AG08395 (cell line): ENCODE measurements around the gene SH3PXD2A.
A peak's percentile ranks its signal among the peaks of the same experiment; 100 is the strongest.
"Not testable (repeated sequence)": the region's sequence is repeated elsewhere in the genome, so short reads cannot be mapped to it uniquely, and the experiment has no call there.

ENCODE experiments used
- DNase-seq: peaks from one replicate; pipeline ENCODE4 v3.0.0; 2012; ENCODE audit warnings: mixed read lengths, low spot score

SH3PXD2A gene

GRCh38 chr10:103620352-103620740 lies 235.0 kb downstream of the SH3PXD2A start:
- no peak for DNase-seq

GRCh38 chr10:103619424-103620351 lies 235.7 kb downstream of the SH3PXD2A start:
- no peak for DNase-seq

GRCh38 chr10:103618575-103619423 lies 236.6 kb downstream of the SH3PXD2A start:
- DNase-seq = peak; percentile 77

- no peak for DNase-seq
Measured at GRCh38 chr10:103617602-103618385, 237.6 kb downstream of the SH3PXD2A start.

DNA sequence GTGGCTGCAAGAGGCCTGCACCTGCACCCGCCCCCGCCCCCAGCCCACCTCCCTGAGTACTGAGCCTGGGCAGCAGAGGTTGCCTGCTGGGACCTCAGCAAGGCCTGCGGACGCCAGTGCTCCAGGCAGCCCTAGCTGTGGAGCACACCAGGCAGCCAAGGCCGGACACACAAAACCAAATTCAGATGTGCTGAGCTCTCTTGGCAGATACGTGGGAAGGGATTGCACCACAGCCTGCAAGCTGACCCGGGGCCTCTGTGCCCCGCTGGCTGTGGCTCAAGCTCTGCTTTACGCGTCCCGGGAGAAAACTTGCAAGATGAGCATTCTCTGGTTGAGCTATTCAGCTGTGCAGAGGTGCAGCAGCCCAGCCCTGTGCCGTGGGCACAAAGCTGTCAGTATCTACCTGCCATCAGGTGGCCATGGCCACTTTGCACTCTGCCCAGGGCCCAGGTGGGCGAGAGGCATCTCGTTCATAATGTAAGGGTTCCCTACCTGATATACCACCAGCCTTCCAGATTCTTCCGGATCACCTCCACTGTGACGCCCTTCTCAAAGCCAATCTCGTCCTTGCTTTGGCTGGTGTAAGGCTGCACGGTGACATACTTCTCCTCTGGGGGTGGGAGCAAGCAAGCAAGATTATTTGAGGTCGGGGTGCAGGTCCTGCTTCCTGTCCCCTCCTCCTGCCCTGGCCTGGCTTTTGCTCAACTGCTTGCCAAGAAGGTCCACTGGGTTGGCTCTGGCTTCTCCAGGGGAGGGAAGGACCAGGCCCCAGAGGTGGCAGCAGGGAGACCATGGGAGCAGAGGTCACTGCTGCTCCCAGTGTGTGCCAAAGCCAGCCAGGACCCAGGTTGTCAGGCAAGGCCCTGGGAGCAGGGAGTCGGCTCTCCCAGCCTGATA lies 238.4 kb downstream of the SH3PXD2A start:
- peak; percentile 95 for DNase-seq

- no peak for DNase-seq
Measured at GRCh38 chr10:103614306-103615158, 240.8 kb downstream of the SH3PXD2A start.

DNA sequence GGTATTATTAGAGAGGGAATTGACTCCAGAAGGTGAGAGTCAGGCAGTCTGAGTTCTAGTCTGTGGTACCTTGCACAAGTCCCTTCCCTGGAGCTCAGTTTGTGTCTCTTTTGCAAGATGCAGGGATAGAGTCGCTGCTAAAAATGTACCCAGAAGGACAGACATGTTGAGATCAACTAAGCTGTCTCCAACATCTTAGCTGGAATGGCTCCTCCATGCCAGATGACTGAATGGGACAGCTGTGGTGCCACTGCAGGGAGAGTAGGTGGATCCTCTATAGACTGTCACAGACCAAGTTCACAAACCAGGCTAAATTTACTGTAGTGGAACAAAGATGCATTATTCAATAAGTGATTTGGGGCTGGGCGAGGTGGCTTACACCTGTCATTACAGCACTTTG lies 241.8 kb downstream of the SH3PXD2A start:
- no peak for DNase-seq

DNA sequence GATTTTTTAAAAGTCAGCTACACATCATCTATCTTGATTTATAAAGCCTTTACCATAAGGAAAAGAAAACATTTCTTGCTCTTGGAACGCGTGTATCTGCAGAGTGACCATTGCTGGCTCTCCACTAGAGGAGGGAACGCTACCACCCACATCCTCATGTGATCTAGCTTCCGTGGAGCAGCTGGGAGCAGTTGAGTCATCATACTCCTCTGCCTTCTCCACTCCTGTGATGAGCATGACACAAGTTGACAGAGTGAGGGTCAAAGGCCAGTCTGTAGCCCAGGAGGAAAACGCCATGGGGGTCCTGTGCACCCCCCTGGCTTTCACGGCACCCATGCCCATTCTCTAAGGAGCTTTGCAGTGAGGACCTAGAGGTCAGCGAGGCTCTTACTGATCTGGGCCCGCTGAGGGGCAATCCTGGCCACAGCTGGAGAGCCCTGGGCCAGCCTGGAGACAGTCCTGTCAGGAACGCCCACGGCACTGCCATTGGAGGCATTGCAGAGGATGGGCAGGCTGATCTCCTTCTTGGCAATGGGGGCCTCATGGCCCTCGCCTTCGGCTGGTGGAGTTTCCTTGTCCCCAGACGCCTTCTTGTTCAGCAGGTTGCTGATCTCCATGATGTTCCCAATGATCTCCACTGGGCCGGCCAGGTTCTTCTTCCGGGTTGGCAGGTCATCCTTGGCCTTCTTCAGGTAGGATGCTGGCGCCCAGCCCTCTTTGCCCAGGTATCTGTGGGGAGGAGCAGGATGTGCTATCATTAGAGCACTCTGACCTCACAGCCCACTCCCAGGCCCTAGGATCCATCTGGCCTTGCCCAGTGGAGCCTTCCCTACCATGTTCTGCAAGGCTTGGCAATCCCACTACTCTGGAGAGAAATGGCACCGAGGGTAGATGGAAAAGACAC lies 242.7 kb downstream of the SH3PXD2A start:
- peak; percentile 87 for DNase-seq

GRCh38 chr10:103610921-103611511 lies 244.4 kb downstream of the SH3PXD2A start:
- no peak for DNase-seq

DNA sequence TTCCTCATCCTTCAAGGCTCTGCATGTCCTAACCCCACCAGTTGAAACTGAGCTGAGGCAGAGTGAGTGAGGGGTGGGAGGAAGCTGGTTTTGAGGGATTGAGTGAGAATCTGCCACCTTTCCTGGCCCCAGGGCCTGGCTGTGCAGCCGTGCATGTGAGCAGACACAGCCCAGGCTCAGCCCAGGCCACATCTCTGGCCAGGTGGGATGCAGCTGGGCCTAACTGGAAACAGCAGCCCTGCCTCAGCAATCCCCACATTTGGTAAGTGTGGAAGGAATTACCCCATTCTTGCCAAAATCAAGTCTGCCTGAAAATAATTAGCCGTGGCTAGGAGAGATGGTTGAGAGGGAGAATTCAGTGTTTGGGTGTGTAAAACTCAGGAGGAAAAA lies 245.3 kb downstream of the SH3PXD2A start:
- no peak for DNase-seq

DNA sequence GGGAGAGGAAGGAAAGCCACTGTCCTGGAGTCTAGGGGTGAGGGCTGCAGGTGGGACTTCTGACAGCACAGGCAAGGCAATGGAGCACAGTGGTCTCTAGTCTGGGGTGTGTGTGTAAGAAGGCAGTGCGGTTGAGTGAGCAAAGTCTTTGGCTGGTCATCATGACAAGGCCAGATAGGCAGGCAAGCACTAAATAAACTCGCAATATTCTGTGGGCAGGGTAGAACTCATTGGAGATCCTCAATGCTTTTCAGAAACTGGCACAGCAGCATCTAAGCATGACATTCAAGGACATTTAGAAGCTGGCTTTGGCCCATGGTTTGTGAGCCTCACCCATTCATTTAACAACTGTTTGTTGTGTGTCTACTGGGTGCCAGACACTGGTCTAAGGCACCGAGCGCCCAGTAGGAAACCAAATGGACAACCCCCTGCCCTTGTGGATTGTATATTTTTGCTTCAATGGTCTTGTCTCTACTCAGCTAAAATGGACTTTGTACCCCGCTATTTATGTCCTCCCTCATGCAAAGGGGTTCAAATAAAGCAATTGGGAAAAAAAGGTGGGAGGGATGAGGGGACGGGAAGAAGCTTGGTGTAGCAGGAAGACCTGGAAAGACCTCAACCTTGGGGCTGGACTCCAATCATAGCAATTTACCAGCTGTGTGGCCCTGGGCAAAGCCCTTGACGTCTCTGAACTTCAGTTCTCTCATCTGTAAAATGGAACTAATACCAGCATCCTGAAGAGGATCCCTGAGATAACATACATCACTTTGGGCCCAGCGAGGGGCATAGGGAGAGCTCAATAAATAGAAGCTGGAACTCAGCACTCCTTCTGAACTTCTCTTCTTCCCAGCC lies 245.9 kb downstream of the SH3PXD2A start:
- no peak for DNase-seq

GRCh38 chr10:103608056-103608455 lies 247.3 kb downstream of the SH3PXD2A start:
- DNase-seq = not testable (repeated sequence)

DNA sequence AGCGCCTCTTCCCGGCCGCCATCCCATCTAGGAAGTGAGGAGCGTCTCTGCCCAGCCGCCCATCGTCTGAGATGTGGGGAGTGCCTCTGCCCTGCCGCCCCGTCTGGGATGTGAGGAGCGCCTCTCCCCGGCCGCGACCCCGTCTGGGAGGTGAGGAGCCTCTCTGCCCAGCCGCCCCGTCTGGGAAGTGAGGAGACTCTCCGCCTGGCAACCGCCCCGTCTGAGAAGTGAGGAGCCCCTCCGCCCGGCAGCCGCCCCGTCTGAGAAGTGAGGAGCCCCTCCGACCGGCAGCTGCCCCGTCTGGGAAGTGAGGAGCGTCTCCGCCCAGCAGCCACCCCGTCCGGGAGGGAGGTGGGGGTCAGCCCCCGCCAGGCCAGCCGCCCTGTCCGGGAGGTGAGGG lies 248.3 kb downstream of the SH3PXD2A start:
- DNase-seq = not testable (repeated sequence)

- not testable (repeated sequence) for DNase-seq
Measured at GRCh38 chr10:103606097-103606438, 249.3 kb downstream of the SH3PXD2A start.

DNA sequence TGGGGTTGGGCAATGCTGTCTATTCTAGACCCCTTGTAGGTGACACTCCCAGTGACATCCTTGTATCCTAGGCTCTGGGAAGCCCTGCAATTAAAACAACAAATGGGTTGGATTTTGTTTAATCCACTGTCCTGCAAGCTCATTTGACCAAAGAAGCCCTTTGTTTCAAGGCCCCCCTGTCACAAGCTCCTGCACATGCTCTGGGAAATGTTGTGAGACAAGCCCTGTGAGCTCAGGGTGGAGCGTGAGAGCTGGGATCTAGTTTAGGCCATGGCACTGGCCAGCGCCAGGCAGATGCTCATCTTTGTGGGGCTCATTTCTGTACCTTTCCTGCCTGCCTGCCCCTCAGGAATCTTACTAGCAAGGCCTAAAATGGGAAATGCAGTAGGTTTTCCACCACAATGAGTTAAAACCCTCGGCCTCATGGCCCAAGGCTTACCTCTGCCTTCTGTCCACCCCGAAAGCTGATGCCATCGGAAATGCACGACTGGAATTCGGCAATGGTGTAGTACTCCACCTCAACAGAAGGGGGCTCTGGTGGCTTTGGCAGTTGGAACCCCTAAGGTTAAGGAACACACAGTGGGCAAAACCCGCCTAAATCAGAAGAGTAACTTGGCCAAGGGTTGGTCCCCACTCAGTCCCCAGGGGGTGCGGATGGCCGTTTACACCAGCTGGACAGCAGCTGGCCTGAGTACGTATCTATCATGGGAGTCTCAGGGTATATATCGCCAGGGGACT lies 249.8 kb downstream of the SH3PXD2A start:
- peak; percentile 87 for DNase-seq

DNA sequence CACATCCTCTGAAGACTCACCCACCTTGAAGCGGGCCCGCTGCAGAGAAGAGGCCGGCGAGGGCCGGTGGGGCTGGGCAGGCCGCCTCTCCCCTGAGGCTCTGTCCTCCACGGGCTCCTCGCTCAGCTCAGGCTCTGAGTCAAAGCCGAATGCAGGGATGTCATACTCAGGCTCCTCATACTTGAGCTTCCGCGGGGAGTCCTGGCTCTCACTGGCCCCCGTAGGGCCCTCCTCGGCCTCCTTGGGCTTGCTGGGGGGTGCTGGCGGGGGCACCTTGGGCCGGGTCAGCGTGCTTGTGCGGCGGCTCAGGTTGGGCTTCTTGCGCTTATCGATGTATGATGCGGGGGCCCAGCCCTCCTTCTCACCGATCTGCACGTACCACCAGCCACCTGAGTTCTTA lies 252.0 kb downstream of the SH3PXD2A start:
- no peak for DNase-seq

- no peak for DNase-seq
Measured at GRCh38 chr10:103602852-103603155, 252.6 kb downstream of the SH3PXD2A start.
